Measurements from ENCODE around the gene PARD3. TPM values are rescaled to one million over a fixed set of nuclear protein-coding genes. Genes with fewer than 3 reads are reported as not detected.

The PARD3 gene
- total RNA-seq, 1 donor from 2014 or later, result 51.2 TPM

DNA sequence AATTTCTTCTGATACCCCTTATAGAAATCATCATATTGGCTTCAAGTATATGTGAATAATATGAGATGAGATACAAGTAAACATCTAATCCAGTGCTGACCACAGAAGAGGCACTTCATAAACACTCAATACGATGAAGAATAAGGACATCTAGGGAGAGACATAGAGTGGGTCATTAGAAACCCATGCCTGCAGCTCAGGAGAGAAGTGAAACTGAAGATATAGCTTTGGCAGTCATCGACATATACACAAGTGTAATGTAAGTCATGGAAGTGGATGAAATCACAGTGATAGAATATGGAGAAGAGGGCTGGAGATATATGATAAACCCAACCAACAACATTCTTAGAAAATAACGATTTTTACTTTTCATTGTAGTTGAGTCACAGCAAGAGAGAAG, 665.0 kb downstream of the PARD3 start:
- peaks cover 3% of the 10 kb centered on the region for H3K9me3 Mint-ChIP-seq
- H3K36me3 Mint-ChIP-seq (ENCODE audit: low read depth), result peaks cover 2% of the 10 kb centered on the region
- no peaks in the 10 kb centered on the region for H3K27me3 Mint-ChIP-seq (ENCODE audit: low read depth)
- H3K27ac Mint-ChIP-seq (ENCODE audit: unreplicated experiment), result no peak overlapping the region
- no peak for DNase-seq (ENCODE audit: low read depth, low spot score)
- TF ChIP-seq, protein P1, sequence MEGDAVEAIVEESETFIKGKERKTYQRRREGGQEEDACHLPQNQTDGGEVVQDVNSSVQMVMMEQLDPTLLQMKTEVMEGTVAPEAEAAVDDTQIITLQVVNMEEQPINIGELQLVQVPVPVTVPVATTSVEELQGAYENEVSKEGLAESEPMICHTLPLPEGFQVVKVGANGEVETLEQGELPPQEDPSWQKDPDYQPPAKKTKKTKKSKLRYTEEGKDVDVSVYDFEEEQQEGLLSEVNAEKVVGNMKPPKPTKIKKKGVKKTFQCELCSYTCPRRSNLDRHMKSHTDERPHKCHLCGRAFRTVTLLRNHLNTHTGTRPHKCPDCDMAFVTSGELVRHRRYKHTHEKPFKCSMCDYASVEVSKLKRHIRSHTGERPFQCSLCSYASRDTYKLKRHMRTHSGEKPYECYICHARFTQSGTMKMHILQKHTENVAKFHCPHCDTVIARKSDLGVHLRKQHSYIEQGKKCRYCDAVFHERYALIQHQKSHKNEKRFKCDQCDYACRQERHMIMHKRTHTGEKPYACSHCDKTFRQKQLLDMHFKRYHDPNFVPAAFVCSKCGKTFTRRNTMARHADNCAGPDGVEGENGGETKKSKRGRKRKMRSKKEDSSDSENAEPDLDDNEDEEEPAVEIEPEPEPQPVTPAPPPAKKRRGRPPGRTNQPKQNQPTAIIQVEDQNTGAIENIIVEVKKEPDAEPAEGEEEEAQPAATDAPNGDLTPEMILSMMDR (conservative IDR thresholded peaks at IDR 0.05), result no peak
- no peak overlapping the region for H3K4me3 Mint-ChIP-seq
- peaks cover 17% of the 10 kb centered on the region for H3K4me1 Mint-ChIP-seq

DNA sequence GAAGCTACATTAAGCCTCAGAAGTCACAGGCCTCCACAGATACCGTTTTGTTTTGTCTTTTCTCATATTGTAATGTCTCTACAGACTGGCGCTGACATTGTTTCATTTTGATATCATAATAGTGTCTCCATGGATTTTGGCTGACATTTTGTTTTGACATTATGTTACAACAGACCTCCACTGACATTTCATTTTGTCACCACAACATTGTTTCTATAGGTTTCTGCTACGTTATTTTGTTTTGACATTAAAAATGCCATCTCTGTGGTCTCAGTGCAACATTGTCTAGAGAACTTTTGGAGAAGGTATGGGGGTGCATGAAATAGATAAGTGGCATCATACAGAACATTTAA, 666.8 kb downstream of the PARD3 start:
- H3K36me3 Mint-ChIP-seq (ENCODE audit: low read depth), result peaks cover 2% of the 10 kb centered on the region
- H3K27ac Mint-ChIP-seq (ENCODE audit: unreplicated experiment), result no peak overlapping the region
- no peak for DNase-seq (ENCODE audit: low read depth, low spot score)
- H3K4me1 Mint-ChIP-seq, result peaks cover 13% of the 10 kb centered on the region
- no peaks in the 10 kb centered on the region for H3K27me3 Mint-ChIP-seq (ENCODE audit: low read depth)
- H3K9me3 Mint-ChIP-seq, result peaks cover 3% of the 10 kb centered on the region
- H3K4me3 Mint-ChIP-seq, result no peak overlapping the region
- TF ChIP-seq, protein P1 (conservative IDR thresholded peaks at IDR 0.05), result no peak

DNA sequence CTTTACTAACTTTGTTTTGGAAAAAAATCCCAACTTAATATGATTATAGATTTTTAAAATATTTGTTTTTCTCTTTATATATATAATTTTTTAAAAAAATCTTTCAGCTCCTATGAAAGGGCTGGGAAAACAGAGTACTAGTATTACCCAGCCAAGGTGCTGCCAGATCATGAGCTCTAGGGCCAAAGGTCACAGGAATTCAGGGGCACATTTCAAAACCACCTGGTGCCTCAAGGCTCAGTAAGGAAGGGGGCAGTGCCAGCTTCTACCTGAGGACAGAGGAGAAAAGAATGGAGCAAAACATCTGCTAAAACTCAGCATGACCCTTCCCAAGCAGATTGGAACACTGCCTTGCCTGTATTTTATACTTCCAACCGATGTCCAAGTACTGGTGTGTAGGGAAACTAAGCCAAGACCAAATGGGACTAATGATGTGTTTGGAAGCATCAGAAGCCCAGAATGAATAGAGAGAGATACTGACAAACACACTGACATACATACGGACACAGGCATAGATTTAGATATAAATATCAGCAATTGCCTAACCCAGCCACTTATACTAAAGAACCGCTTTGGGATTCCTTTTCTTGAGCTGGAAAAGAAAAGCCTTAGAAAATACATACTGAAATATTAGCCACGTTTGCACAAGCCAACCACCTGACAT, 667.3 kb downstream of the PARD3 start:
- Mint-ChIP-seq H3K4me3 (no peak overlapping the region), H3K4me1 (peaks cover 12% of the 10 kb centered on the region), H3K36me3 (ENCODE audit: low read depth) (peaks cover 2% of the 10 kb centered on the region), H3K9me3 (peaks cover 3% of the 10 kb centered on the region), H3K27me3 (ENCODE audit: low read depth) (no peaks in the 10 kb centered on the region), H3K27ac (ENCODE audit: unreplicated experiment) (no peak overlapping the region)
- no peak for DNase-seq (ENCODE audit: low read depth, low spot score)
- TF ChIP-seq, protein P1 (conservative IDR thresholded peaks at IDR 0.05), result no peak

DNA sequence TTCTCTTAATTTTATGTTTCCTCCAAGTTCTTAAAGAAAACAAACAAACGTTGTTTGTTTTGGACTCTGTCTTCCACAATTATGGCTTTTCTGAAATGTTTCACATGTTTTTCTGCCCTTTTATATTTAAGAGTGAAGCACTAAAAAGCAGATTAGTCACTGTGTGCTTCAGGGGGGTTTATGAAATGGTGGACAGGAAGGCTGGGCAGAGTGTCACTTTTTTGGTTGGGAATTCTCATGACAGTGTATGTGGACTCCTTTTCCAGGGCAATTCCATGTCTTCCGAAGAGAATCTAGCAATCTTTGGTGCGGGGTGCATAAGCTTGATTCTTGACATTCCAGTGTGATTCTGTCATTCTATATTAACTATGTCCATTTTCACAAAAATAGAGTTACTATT, 669.4 kb downstream of the PARD3 start:
- peaks cover 2% of the 10 kb centered on the region for H3K36me3 Mint-ChIP-seq (ENCODE audit: low read depth)
- H3K4me3 Mint-ChIP-seq, result no peak overlapping the region
- peaks cover 12% of the 10 kb centered on the region for H3K4me1 Mint-ChIP-seq
- TF ChIP-seq, protein P1 (conservative IDR thresholded peaks at IDR 0.05), result no peak
- H3K27ac Mint-ChIP-seq (ENCODE audit: unreplicated experiment), result no peak overlapping the region
- no peak for DNase-seq (ENCODE audit: low read depth, low spot score)
- no peaks in the 10 kb centered on the region for H3K27me3 Mint-ChIP-seq (ENCODE audit: low read depth)
- H3K9me3 Mint-ChIP-seq, result peaks cover 6% of the 10 kb centered on the region

- Mint-ChIP-seq H3K27me3 (ENCODE audit: low read depth) (no peaks in the 10 kb centered on the region), H3K27ac (ENCODE audit: unreplicated experiment) (no peak overlapping the region), H3K4me1 (peaks cover 23% of the 10 kb centered on the region), H3K9me3 (peaks cover 6% of the 10 kb centered on the region), H3K36me3 (ENCODE audit: low read depth) (peaks cover 2% of the 10 kb centered on the region), H3K4me3 (no peak overlapping the region)
- TF ChIP-seq, protein P1 (conservative IDR thresholded peaks at IDR 0.05), result no peak
- no peak for DNase-seq (ENCODE audit: low read depth, low spot score)
These were observed 671.6 kb downstream of the PARD3 start for GRCh38 chr10:34143466-34143865.

Measured in neural crest cell (in vitro differentiated cells).